Measurements from ENCODE around the gene RNF222.

GRCh38 chr17:8405499-8406016 is 7.9 kb upstream of the RNF222 start:
- TF ChIP-seq, protein P1, sequence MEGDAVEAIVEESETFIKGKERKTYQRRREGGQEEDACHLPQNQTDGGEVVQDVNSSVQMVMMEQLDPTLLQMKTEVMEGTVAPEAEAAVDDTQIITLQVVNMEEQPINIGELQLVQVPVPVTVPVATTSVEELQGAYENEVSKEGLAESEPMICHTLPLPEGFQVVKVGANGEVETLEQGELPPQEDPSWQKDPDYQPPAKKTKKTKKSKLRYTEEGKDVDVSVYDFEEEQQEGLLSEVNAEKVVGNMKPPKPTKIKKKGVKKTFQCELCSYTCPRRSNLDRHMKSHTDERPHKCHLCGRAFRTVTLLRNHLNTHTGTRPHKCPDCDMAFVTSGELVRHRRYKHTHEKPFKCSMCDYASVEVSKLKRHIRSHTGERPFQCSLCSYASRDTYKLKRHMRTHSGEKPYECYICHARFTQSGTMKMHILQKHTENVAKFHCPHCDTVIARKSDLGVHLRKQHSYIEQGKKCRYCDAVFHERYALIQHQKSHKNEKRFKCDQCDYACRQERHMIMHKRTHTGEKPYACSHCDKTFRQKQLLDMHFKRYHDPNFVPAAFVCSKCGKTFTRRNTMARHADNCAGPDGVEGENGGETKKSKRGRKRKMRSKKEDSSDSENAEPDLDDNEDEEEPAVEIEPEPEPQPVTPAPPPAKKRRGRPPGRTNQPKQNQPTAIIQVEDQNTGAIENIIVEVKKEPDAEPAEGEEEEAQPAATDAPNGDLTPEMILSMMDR (IDR thresholded peaks at IDR 0.05; ENCODE audit: insufficient read depth, low read depth, low read length) = no peak
- TF ChIP-seq EZH2 (IDR thresholded peaks at IDR 0.05; ENCODE audit: insufficient read depth, low read length) = no peak
